ENCODE results near the gene UBA5.
A peak's percentile ranks its signal among the peaks of the same experiment; 100 is the strongest.

The UBA5 gene

GRCh38 chr3:132654721-132655120, 5.4 kb upstream of the UBA5 start:
- H4K8ac ChIP-seq (ENCODE audit: low read length), result no peak overlapping the region
- no peak overlapping the region for H2BK5ac ChIP-seq (ENCODE audit: low read depth, low read length, poor library complexity, severe bottlenecking)
- H3K27me3 ChIP-seq (ENCODE audit: control insufficient read depth in 1 of 2, insufficient read depth in 1 of 2, low read length in 2 of 2), result no peaks in the 10 kb centered on the region
- H3K36me3 ChIP-seq (ENCODE audit: control insufficient read depth in 1 of 2, insufficient read depth in 2 of 2, low read depth in 1 of 2, low read length in 2 of 2), result no peaks in the 10 kb centered on the region
- no peak overlapping the region for H2AK5ac ChIP-seq (ENCODE audit: low read length, severe bottlenecking)
- H3K4me2 ChIP-seq (ENCODE audit: low read length, poor library complexity, severe bottlenecking), result no peak overlapping the region
- peaks cover 8% of the 10 kb centered on the region for H3K79me1 ChIP-seq (replicated peaks; ENCODE audit: low read length, poor library complexity, severe bottlenecking)
- no peak for DNase-seq
- H3K14ac ChIP-seq (ENCODE audit: low read length in 2 of 2), result no peak overlapping the region
- no peak overlapping the region for H2BK12ac ChIP-seq (ENCODE audit: low read length in 2 of 2)
- no peaks in the 10 kb centered on the region for H3K4me1 ChIP-seq (ENCODE audit: control insufficient read depth, insufficient read depth, low read depth, low read length)
- H2AFZ ChIP-seq (ENCODE audit: low read depth, low read length), result no peak overlapping the region
- H3K23ac ChIP-seq (ENCODE audit: low read length in 2 of 2), result no peak overlapping the region
- H4K91ac ChIP-seq (ENCODE audit: low read length), result no peak overlapping the region
- no peak overlapping the region for H2BK120ac ChIP-seq (ENCODE audit: low read depth, low read length)
- no peak overlapping the region for H3K18ac ChIP-seq (ENCODE audit: low read depth in 1 of 2, low read length in 2 of 2)
- 89% methylated on average over 5 of the region's 5 CpGs for WGBS
- no peak overlapping the region for H2BK15ac ChIP-seq (ENCODE audit: low read depth, poor library complexity, severe bottlenecking)
- no peak overlapping the region for H3K27ac ChIP-seq (ENCODE audit: low read length, poor library complexity, severe bottlenecking)
- no peaks in the 10 kb centered on the region for H3K9me3 ChIP-seq (ENCODE audit: control insufficient read depth, low read length)
- no peak overlapping the region for H3K9ac ChIP-seq (ENCODE audit: low read length)
- H3K4ac ChIP-seq (ENCODE audit: low read depth in 1 of 2, low read length in 2 of 2), result no peak overlapping the region
- no peak overlapping the region for H3K4me3 ChIP-seq (ENCODE audit: insufficient read depth in 1 of 2, low read depth in 1 of 2, low read length in 2 of 2)

- Histone ChIP-seq H3K4me1 (ENCODE audit: control insufficient read depth, insufficient read depth, low read depth, low read length) (no peaks in the 10 kb centered on the region), H3K4me2 (ENCODE audit: low read length, poor library complexity, severe bottlenecking) (no peak overlapping the region), H3K14ac (ENCODE audit: low read length in 2 of 2) (no peak overlapping the region), H3K27me3 (ENCODE audit: control insufficient read depth in 1 of 2, insufficient read depth in 1 of 2, low read length in 2 of 2) (no peaks in the 10 kb centered on the region), H2BK12ac (ENCODE audit: low read length in 2 of 2) (no peak overlapping the region), H3K23ac (ENCODE audit: low read length in 2 of 2) (no peak overlapping the region), H3K9ac (ENCODE audit: low read length) (no peak overlapping the region), H2BK15ac (ENCODE audit: low read depth, poor library complexity, severe bottlenecking) (no peak overlapping the region), H3K9me3 (ENCODE audit: control insufficient read depth, low read length) (no peaks in the 10 kb centered on the region), H3K79me1 (replicated peaks; ENCODE audit: low read length, poor library complexity, severe bottlenecking) (peaks cover 5% of the 10 kb centered on the region), H3K4ac (ENCODE audit: low read depth in 1 of 2, low read length in 2 of 2) (no peak overlapping the region), H3K18ac (ENCODE audit: low read depth in 1 of 2, low read length in 2 of 2) (no peak overlapping the region), H4K8ac (ENCODE audit: low read length) (no peak overlapping the region), H2BK120ac (ENCODE audit: low read depth, low read length) (no peak overlapping the region), H2AFZ (ENCODE audit: low read depth, low read length) (no peak overlapping the region), H2AK5ac (ENCODE audit: low read length, severe bottlenecking) (no peak overlapping the region), H2BK5ac (ENCODE audit: low read depth, low read length, poor library complexity, severe bottlenecking) (no peak overlapping the region), H3K4me3 (ENCODE audit: insufficient read depth in 1 of 2, low read depth in 1 of 2, low read length in 2 of 2) (no peak overlapping the region), H4K91ac (ENCODE audit: low read length) (no peak overlapping the region), H3K36me3 (ENCODE audit: control insufficient read depth in 1 of 2, insufficient read depth in 2 of 2, low read depth in 1 of 2, low read length in 2 of 2) (no peaks in the 10 kb centered on the region), H3K27ac (ENCODE audit: low read length, poor library complexity, severe bottlenecking) (no peak overlapping the region)
- WGBS, result 98% methylated on average over 2 of the region's 2 CpGs
- DNase-seq, result no peak
Measured at GRCh38 chr3:132655471-132655870, 4.7 kb upstream of the UBA5 start.

GRCh38 chr3:132657869-132658747, 2.0 kb upstream of the UBA5 start:
- no peak for DNase-seq
- no peak overlapping the region for H2BK12ac ChIP-seq (ENCODE audit: low read length in 2 of 2)
- peak overlapping the region; percentile 96 for H3K9ac ChIP-seq (ENCODE audit: low read length)
- no peak overlapping the region for H4K91ac ChIP-seq (ENCODE audit: low read length)
- no peak overlapping the region for H2AK5ac ChIP-seq (ENCODE audit: low read length, severe bottlenecking)
- no peak overlapping the region for H3K4ac ChIP-seq (ENCODE audit: low read depth in 1 of 2, low read length in 2 of 2)
- peak overlapping the region in 1 of 2 experiments; percentile 94 for H3K4me3 ChIP-seq (ENCODE audit: insufficient read depth in 1 of 2, low read depth in 1 of 2, low read length in 2 of 2)
- peaks cover 6% of the 10 kb centered on the region for H3K79me1 ChIP-seq (replicated peaks; ENCODE audit: low read length, poor library complexity, severe bottlenecking)
- no peaks in the 10 kb centered on the region for H3K9me3 ChIP-seq (ENCODE audit: control insufficient read depth, low read length)
- no peak overlapping the region for H3K18ac ChIP-seq (ENCODE audit: low read depth in 1 of 2, low read length in 2 of 2)
- no peak overlapping the region for H2AFZ ChIP-seq (ENCODE audit: low read depth, low read length)
- no peaks in the 10 kb centered on the region for H3K27me3 ChIP-seq (ENCODE audit: control insufficient read depth in 1 of 2, insufficient read depth in 1 of 2, low read length in 2 of 2)
- WGBS, result 99% methylated on average over 3 of the region's 8 CpGs
- no peak overlapping the region for H4K8ac ChIP-seq (ENCODE audit: low read length)
- H3K23ac ChIP-seq (ENCODE audit: low read length in 2 of 2), result no peak overlapping the region
- H2BK5ac ChIP-seq (ENCODE audit: low read depth, low read length, poor library complexity, severe bottlenecking), result no peak overlapping the region
- no peak overlapping the region for H2BK15ac ChIP-seq (ENCODE audit: low read depth, poor library complexity, severe bottlenecking)
- no peak overlapping the region for H2BK120ac ChIP-seq (ENCODE audit: low read depth, low read length)
- no peak overlapping the region for H3K27ac ChIP-seq (ENCODE audit: low read length, poor library complexity, severe bottlenecking)
- H3K14ac ChIP-seq (ENCODE audit: low read length in 2 of 2), result no peak overlapping the region
- H3K4me1 ChIP-seq (ENCODE audit: control insufficient read depth, insufficient read depth, low read depth, low read length), result no peaks in the 10 kb centered on the region
- H3K36me3 ChIP-seq (ENCODE audit: control insufficient read depth in 1 of 2, insufficient read depth in 2 of 2, low read depth in 1 of 2, low read length in 2 of 2), result no peaks in the 10 kb centered on the region
- no peak overlapping the region for H3K4me2 ChIP-seq (ENCODE audit: low read length, poor library complexity, severe bottlenecking)

- DNase-seq, result no peak
- peak overlapping the region; percentile 60 for H3K4me2 ChIP-seq (ENCODE audit: low read length, poor library complexity, severe bottlenecking)
- no peak overlapping the region for H3K27ac ChIP-seq (ENCODE audit: low read length, poor library complexity, severe bottlenecking)
- H3K9ac ChIP-seq (ENCODE audit: low read length), result peak overlapping the region; percentile 96
- no peak overlapping the region for H3K14ac ChIP-seq (ENCODE audit: low read length in 2 of 2)
- H3K9me3 ChIP-seq (ENCODE audit: control insufficient read depth, low read length), result no peaks in the 10 kb centered on the region
- no peak overlapping the region for H2BK5ac ChIP-seq (ENCODE audit: low read depth, low read length, poor library complexity, severe bottlenecking)
- H3K27me3 ChIP-seq (ENCODE audit: control insufficient read depth in 1 of 2, insufficient read depth in 1 of 2, low read length in 2 of 2), result no peaks in the 10 kb centered on the region
- no peak overlapping the region for H4K8ac ChIP-seq (ENCODE audit: low read length)
- H2BK12ac ChIP-seq (ENCODE audit: low read length in 2 of 2), result no peak overlapping the region
- peak overlapping the region in 1 of 2 experiments; percentile 94 for H3K4me3 ChIP-seq (ENCODE audit: insufficient read depth in 1 of 2, low read depth in 1 of 2, low read length in 2 of 2)
- no peak overlapping the region for H4K91ac ChIP-seq (ENCODE audit: low read length)
- no peak overlapping the region for H2AK5ac ChIP-seq (ENCODE audit: low read length, severe bottlenecking)
- no peak overlapping the region for H2BK120ac ChIP-seq (ENCODE audit: low read depth, low read length)
- H2AFZ ChIP-seq (ENCODE audit: low read depth, low read length), result no peak overlapping the region
- no peaks in the 10 kb centered on the region for H3K4me1 ChIP-seq (ENCODE audit: control insufficient read depth, insufficient read depth, low read depth, low read length)
- H3K4ac ChIP-seq (ENCODE audit: low read depth in 1 of 2, low read length in 2 of 2), result no peak overlapping the region
- no peak overlapping the region for H3K23ac ChIP-seq (ENCODE audit: low read length in 2 of 2)
- H3K79me1 ChIP-seq (replicated peaks; ENCODE audit: low read length, poor library complexity, severe bottlenecking), result peaks cover 7% of the 10 kb centered on the region
- H2BK15ac ChIP-seq (ENCODE audit: low read depth, poor library complexity, severe bottlenecking), result no peak overlapping the region
- H3K18ac ChIP-seq (ENCODE audit: low read depth in 1 of 2, low read length in 2 of 2), result no peak overlapping the region
- 35% methylated on average over 7 of the region's 7 CpGs for WGBS
- H3K36me3 ChIP-seq (ENCODE audit: control insufficient read depth in 1 of 2, insufficient read depth in 2 of 2, low read depth in 1 of 2, low read length in 2 of 2), result no peaks in the 10 kb centered on the region
Measured at GRCh38 chr3:132659000-132659364, 1.1 kb upstream of the UBA5 start.

Data from mesenchymal stem cell (in vitro differentiated cells and primary cell).